Transverse colon (tissue), 3 donors: ENCODE data around the gene MAMDC4.

Source experiments
- CTCF ChIP-seq, 5 experiments: fragments of 200-600 bp in 3 of 5; fragments of 450-650 bp in 2 of 5; sonication (generic) in 3 of 5; IDR thresholded peaks; 1 replicate in 2 of 5; 2 replicates in 3 of 5; pipeline ENCODE4 v1.5.1; 2016 to 2017; ENCODE audit warnings: antibody characterized with exemption in 5 of 5, inconsistent platforms in 3 of 5, mild to moderate bottlenecking in 2 of 5, moderate library complexity in 1 of 5
- POLR2A ChIP-seq: fragments of 450-650 bp; IDR thresholded peaks from one replicate; pipeline ENCODE4 v1.6.1; 2016; ENCODE audit warnings: antibody characterized with exemption, mild to moderate bottlenecking, moderate library complexity

DNA sequence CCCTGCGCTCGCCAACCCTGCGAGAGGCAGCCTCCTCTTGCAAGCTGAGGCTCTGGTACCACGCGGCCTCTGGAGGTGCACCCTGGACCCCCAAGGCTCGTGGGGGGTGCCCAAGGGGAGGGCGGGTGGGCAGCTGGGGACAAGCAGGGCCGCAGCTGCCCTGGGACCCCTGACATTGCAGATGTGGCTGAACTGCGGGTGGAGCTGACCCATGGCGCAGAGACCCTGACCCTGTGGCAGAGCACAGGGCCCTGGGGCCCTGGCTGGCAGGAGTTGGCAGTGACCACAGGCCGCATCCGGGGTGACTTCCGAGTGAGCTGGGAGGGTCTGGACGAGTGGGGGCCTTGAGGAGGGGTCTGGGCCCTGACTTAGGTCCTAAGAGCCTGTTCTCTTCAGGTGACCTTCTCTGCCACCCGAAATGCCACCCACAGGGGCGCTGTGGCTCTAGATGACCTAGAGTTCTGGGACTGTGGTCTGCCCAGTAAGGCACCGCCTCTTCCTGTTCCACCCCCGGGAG, 1.5 kb downstream of the MAMDC4 start:
- TF ChIP-seq CTCF (IDR thresholded peaks at IDR 0.05) (no peak), POLR2A (no peak)
